HG03280 (cell line): ENCODE data around the gene BBS7.

ENCODE experiments used
- ATAC-seq: cut with Tn5 transposase; IDR thresholded peaks from one replicate; pipeline ENCODE4 v1.9.1; 2021; ENCODE audit warnings: mild to moderate bottlenecking, moderate library complexity; ENCODE audit not compliant: unreplicated experiment

Gene BBS7

GRCh38 chr4:121792966-121793365 lies 77.3 kb downstream of the BBS7 start:
- ATAC-seq, result no peak

- ATAC-seq, result no peak
These were observed 78.8 kb downstream of the BBS7 start for GRCh38 chr4:121791481-121791880.

- no peak for ATAC-seq
These were observed 79.3 kb downstream of the BBS7 start for GRCh38 chr4:121790976-121791375.

DNA sequence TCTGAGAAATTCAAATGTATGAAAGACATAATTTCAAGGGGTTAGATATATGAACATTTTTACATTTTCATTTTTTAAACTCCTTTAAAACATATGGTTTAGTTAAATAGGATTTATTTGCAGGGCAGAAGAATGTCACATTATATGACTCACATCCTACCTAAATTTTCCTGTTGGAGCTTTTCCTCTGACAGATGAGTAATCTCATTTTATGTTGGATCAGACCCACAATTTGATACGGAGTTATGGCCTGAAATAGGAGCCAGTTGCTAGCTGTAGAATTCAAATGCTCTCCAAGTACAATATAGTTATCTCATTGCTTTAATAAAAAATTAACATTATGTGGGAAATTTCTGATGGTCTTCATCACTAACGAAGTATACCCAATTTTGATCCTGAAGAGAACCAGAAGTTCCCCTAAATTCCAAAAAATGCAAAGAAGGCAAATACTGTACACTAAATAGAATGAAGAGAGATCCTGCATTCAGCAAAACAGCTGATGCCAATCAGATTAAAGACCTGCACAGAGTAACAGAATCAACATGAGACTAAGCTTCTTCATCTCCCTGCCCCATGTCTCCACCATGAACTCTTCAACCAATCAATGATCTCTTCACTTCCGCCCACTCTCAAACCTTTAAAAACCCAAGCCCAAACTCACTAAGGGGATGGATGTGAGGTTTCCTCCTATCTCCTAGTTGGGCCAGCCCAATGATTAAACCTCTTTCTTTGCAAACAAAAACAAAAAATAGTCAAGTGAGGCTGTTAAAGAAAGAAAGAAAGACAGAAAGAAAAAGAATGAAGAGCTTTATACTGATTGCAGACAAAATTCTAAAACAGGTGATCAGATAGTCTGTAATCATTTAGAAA lies 80.1 kb downstream of the BBS7 start:
- no peak for ATAC-seq

DNA sequence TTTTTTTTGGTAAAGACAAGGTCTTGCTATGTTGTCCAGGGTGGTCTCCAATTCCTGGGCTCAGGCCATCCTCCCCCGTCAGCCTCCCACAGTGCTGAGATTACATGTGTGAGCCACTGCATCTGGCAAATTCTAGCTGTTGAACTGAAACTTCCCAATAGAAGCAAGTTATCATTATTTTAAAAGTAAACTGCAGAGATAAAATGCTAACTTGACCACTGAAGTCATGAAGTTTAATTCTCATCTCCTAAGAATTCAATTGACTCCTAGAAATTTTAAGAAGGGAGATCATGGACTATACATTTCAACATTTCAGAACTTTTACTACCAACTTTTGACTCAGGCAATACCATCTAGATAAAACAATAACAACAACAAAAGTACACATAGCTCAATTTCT lies 80.8 kb downstream of the BBS7 start:
- no peak for ATAC-seq

DNA sequence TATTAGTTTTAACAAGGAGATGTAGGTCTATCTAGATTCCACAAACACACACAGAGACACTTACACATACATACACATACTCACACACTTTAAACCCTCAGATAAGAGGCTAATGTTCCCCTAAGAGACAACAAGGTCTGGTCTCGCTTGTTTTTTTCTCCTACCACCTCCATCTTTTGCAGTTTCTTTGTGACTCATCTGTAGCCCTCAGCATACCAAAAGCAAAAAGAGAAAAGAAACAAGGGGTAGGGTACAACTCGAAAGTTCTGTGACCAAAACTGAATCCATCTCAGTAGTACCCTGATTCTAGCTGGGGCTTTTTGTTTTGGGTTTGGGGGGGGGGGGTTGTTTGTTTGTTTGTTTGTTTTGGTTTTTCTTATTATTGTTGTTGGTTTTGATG lies 81.4 kb downstream of the BBS7 start:
- peak; percentile 90 for ATAC-seq

- no peak for ATAC-seq
These were observed 84.1 kb downstream of the BBS7 start for GRCh38 chr4:121786221-121786620.

- ATAC-seq, result no peak
These were observed 84.8 kb downstream of the BBS7 start for GRCh38 chr4:121785479-121785878.

- ATAC-seq, result no peak
These were observed 85.3 kb downstream of the BBS7 start for GRCh38 chr4:121784975-121785374.

DNA sequence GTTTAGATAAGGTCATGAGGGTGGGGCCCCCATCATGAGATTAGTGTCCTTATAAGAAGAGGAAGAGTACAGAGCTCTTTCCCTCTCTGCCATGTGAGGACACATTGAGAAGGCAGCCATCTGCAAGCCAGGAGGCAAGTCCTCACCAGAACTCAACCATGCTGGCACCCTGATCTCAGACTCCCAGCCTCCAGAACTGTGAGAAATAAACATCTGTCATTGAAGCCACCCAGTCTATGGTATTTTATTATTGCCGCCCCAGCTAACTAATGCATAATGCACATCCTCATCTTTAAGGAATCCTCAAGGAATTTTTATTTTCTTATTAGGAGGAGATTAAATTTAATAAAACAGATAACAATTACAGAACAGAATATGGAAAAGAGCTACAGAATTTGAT lies 85.9 kb downstream of the BBS7 start:
- ATAC-seq, result no peak

- ATAC-seq, result no peak
These were observed 87.1 kb downstream of the BBS7 start for GRCh38 chr4:121783210-121783609.

DNA sequence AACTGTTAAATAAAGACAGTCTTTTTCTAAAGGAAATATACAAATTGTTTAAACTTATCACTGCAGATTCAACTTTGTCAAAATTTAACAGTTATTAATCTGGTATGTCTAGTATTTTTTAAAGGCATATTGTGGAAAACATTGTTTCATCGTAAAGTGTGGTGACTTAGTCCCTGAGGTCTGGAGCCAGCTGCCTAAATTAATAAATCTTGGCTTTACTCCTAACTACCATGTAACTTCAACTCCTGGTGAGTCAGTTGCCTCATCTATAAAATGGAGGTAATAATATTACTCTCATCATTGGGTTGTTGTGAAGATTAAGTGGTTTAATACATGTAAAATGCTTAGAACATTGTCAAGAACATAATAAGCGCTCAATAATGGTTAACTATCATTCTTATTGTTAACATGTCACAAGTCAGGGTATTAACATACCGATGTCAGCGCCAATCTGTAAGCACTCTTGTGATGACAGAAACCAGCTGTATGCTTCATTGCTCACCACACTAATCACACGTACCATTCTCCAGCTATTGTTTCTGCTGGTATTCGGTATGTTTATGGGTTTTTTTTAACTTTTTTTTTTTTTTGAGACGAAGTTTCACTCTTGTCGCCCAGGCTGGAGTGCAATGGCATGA lies 91.2 kb downstream of the BBS7 start:
- no peak for ATAC-seq

DNA sequence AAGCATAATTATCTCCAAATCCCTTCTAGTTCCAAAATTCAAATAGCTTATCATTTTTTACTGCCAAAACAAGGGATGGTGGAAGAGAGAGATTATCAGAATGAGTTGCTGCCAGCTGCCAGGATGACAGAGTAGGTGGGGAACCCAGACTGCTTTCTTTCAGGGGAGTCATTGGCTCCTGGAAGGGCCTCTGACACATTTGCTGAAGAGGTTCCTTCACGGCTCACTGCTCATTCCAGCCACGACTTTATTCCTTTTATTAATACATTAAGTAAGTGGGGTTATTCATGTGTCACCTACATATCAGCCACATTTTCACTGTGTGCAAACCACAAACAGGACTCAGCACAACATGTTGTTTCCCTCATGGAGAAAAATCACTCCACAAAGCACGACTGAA lies 92.6 kb downstream of the BBS7 start:
- no peak for ATAC-seq

DNA sequence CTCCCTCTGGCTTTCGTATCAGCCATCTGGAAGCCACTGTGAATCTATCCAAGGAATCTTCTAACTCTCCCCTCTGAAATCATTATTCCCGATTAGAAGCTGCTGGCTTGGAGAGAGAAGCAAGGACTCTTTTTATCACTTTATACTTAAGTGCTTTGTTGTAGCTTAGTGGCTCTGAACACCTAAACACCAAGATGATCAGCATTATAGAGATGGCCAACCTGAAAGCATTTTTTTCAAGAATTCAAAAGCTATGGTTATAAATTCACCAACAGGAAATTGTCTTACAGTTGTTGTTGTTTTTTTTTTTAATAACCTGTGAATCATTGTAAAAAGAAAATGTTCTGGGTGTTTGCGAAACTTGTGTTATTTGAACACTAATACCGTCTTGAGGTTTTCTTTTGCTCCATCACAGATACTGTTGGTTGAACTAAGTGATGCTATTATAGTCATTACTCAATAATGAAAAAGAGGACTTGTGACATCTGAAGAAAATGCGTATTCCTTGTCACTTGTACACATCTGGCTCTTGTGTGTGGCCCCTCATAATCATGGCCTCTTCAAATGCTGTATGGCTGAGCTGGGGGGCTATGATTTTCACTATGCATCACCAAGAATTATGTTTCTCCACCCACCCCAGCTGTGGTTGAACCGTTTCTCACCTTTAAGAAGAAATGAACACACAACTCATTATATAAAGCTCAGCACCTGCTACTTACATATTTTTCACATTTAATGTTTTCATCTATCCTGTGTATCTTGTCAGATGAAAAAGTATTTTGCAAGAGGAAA lies 93.5 kb downstream of the BBS7 start:
- no peak for ATAC-seq
